Mesenteric fat pad (tissue), 1 donor: ENCODE results near the gene HENMT1. TPM values are rescaled to one million over a fixed set of nuclear protein-coding genes. Genes with fewer than 3 reads are reported as not detected.
"Not testable (repeated sequence)": the region's sequence is repeated elsewhere in the genome, so short reads cannot be mapped to it uniquely, and the experiment has no call there.

Experiments
- DNase-seq: peaks from one replicate; pipeline ENCODE4 v3.0.0-alpha.2; 2020; ENCODE audit warnings: low spot score
- total RNA-seq: library from RNA; stranded (reverse); fragmentation: NEBNext Ultra II Directional; extraction: Animal tissue kit (Norgen Biotek cat#: 25700); gene quantifications from one replicate; pipeline ENCODE4 v1.2.1, GENCODE V29; 2021
- donor health status: DM: yes; HTN: yes; CAD: no.

The HENMT1 gene
- total RNA-seq, 1 donor from 2014 or later = 3.3 TPM

GRCh38 chr1:108678706-108679105, 17.8 kb upstream of the HENMT1 start:
- no peak for DNase-seq

DNA sequence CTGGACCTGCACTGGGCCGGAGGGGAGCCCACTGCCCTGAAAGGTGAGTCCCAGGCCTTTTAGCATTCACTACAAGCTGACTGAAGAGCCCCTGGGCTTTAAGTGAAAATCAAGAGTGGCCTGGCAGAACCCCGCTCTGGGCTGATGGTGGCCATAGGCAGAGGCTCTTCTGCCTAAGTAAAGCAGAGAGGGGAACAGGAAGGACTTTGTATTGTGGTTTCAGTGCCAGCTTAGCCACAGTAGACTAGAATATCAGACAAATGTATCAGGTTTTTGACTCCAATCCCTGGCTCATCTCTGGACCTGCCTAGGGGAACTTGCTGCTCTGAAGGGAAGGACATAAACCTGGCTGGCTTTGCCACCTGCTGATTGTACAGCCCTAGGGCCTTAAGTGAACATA, 10.2 kb upstream of the HENMT1 start:
- no peak for DNase-seq

DNA sequence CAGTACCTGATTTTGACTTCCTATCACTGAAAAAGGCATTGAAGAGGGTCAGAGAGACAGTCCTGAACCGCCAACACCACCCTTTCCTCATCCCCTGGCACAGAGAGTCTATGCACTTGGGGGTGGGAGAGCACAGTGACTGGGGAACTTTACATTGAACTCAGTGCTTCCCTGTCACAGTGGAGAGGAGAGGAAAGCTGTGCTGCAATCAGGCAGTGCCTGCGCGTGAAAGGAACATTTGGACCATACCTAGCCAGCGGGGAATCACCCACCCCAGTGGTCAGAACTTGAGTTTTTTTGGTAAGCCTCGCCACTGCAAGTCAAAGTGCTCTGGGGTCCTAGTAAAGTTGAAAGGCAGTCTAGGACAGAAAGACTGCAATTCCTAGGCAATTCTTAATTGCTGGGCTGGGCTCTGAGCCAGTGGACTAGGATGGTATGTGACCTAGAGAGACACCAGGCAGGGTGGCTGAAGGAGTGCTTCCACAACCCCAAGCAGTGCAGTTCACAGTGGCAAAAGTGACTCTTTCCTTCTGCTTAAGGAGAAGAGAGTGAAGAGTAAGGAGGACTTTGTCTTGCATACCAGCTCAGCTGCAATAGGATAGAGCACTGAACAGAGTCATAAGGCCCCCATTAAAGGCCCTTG, 9.4 kb upstream of the HENMT1 start:
- no peak for DNase-seq

DNA sequence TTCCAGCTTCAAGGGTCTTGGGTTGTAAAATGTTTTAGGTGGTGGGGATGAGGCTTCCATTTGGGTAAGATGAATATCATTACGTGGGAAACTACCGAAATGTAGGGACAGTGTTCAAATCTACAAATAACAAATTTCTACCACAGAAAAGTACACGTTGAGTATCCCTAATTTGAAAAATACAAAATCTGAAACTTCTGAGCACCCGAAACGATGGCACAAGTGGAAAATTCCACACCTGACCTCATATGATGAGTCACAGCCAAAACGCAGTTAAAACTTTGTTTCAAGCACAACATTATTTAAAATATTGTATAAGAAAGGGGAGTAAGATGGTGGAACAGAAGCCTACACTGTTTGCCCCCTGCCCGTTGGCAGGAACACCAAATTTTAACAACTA, 8.8 kb upstream of the HENMT1 start:
- no peak for DNase-seq

- no peak for DNase-seq
Observed at GRCh38 chr1:108668777-108669176, 7.9 kb upstream of the HENMT1 start.

GRCh38 chr1:108667422-108667821, 6.5 kb upstream of the HENMT1 start:
- not testable (repeated sequence) for DNase-seq

DNA sequence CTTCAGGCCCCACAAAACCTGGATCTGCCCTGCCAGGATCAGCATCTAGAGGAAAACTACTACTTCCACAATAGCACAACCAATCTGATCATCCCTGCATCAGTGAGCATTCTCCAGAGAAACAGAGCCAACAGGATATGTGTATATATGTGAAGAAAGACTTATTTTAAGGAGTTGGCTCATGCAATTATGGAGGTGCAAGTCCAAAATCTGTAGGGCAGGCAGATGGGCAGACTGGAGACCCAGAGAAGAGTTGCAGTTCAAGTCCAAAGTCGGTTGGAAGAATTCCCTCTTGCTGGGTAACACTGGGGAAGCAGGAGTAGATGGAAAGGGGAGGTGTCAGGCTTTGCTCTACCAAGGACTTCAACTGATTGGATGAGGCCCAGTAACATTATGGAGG, 4.9 kb upstream of the HENMT1 start:
- no peak for DNase-seq

DNA sequence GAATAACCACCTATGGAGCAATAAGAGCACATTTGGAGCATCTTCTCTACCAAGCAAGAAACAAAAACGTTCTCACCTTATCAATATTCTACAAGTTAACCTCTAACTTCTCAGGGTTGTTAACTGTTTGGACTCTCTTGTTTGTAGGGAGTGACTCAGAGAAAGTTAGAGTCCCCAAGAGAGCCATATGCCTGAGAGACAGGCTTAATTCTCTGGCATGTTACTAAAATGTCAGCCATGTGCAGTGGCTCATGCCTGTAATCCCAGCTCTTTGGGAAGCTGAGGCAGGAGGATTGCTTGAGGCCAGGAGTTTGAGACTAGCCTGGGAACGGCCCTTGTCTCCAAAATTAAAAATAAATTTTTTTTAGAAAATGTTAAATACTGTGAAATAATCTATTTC, 4.2 kb upstream of the HENMT1 start:
- DNase-seq = no peak

GRCh38 chr1:108664481-108664880, 3.6 kb upstream of the HENMT1 start:
- no peak for DNase-seq

GRCh38 chr1:108663074-108663473, 2.2 kb upstream of the HENMT1 start:
- DNase-seq = no peak

GRCh38 chr1:108657356-108658080, 3.4 kb downstream of the HENMT1 start:
- no peak for DNase-seq

GRCh38 chr1:108653431-108654105, 7.3 kb downstream of the HENMT1 start:
- DNase-seq = no peak

DNA sequence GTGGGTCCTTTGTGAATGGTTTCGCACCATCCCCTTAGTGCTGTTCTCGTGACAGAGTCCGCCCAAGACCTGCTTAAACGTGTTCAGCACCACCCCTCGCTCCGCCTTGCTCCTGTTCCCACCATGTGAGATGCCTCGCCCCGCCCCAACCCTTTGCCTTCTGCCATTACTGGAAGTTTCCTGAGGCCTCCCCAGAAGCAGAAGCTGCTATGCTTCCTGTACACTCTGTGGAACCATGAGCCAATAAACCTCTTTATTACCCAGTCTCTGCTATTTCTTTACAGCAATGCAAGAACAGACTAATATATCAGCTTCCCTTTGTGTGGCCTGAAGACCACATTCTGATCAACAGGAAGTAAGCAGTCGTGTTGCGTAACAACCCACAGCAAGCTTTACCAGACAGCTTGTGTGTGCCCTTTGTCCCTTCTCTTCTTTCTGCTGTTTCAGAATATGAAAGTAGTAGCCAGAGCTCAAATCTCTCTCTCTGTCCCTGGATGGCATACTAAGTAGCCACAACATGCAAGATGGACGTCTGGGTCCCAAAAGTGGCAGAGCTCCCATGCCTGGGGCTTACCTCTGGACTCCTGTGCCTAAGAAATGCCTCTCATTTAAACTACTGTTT, 14.1 kb downstream of the HENMT1 start:
- no peak for DNase-seq

DNA sequence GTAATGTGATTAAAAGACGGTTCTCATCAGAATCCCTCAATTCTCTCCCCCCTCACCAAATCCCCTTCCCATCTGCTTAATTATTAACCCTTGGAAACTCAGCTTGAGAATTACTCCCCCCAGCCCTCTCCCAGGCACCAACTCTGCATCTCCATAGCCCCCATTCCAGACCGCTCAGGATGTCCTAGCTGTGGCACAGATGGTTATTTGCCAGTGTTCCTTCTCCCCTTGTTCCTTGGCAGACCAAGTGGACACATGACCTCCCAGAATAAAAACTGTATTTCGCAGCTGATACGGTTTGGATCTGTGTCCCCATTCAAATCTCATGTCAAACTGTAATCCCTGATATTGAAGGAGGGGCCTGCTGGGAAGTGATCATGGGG, 14.6 kb downstream of the HENMT1 start:
- no peak for DNase-seq

- no peak for DNase-seq
Observed at GRCh38 chr1:108645564-108646184, 15.2 kb downstream of the HENMT1 start.

- DNase-seq = no peak
Observed at GRCh38 chr1:108644984-108645383, 15.9 kb downstream of the HENMT1 start.

- DNase-seq = no peak
Observed at GRCh38 chr1:108643492-108644335, 17.2 kb downstream of the HENMT1 start.

GRCh38 chr1:108640863-108641262, 20.0 kb downstream of the HENMT1 start:
- DNase-seq = not testable (repeated sequence)

GRCh38 chr1:108639899-108640560, 20.9 kb downstream of the HENMT1 start:
- DNase-seq = no peak

GRCh38 chr1:108636876-108637275, 24.0 kb downstream of the HENMT1 start:
- DNase-seq = no peak
